HEK293 (cell line): ENCODE data around the gene POC5.

Source experiments
- EGR2 ChIP-seq: fragments of 450-650 bp; formaldehyde crosslinking; IDR thresholded peaks from 2 replicates; pipeline ENCODE4 v1.5.1; 2016; ENCODE audit warnings: low read depth, missing biosample characterization, missing genetic modification characterization
- KLF9 ChIP-seq: fragments of 450-650 bp; formaldehyde crosslinking; IDR thresholded peaks from 2 replicates; pipeline ENCODE4 v1.5.1; 2016; ENCODE audit warnings: missing biosample characterization, missing genetic modification characterization, low read depth
- MEIS1 ChIP-seq: sonication (generic); formaldehyde crosslinking; IDR thresholded peaks from 2 replicates; pipeline ENCODE4 v1.8.1; 2022; ENCODE audit warnings: missing genetic modification reagents, mild to moderate bottlenecking, borderline replicate concordance
- PRDM2 ChIP-seq: fragments of 450-650 bp; formaldehyde crosslinking; IDR thresholded peaks from 2 replicates; pipeline ENCODE4 v1.5.1; 2016; ENCODE audit warnings: missing biosample characterization, missing genetic modification characterization, borderline replicate concordance
- REST ChIP-seq: fragments of 450-650 bp; formaldehyde crosslinking; IDR thresholded peaks from 2 replicates; pipeline ENCODE4 v1.5.1; 2016; ENCODE audit warnings: missing biosample characterization, missing genetic modification characterization
- SCRT2 ChIP-seq: fragments of 450-650 bp; formaldehyde crosslinking; IDR thresholded peaks from 2 replicates; pipeline ENCODE4 v1.5.1; 2016; ENCODE audit warnings: missing biosample characterization, missing genetic modification characterization
- YY1 ChIP-seq: fragments of 450-650 bp; formaldehyde crosslinking; IDR thresholded peaks from 2 replicates; pipeline ENCODE4 v1.5.1; 2018; ENCODE audit warnings: missing biosample characterization, missing genetic modification characterization
- ZBTB1 ChIP-seq: fragments of 450-650 bp; formaldehyde crosslinking; IDR thresholded peaks from 2 replicates; pipeline ENCODE4 v1.5.1; 2016; ENCODE audit warnings: missing biosample characterization, missing genetic modification characterization
- ZBTB17 ChIP-seq: fragments of 450-650 bp; formaldehyde crosslinking; IDR thresholded peaks from 2 replicates; pipeline ENCODE4 v1.5.1; 2016; ENCODE audit warnings: missing biosample characterization, missing genetic modification characterization
- ZBTB26 ChIP-seq: fragments of 450-650 bp; formaldehyde crosslinking; optimal IDR thresholded peaks from 2 replicates; pipeline ENCODE3; 2016; ENCODE audit warnings: missing biosample characterization, mild to moderate bottlenecking, missing genetic modification characterization
- ZNF121 ChIP-seq: fragments of 450-650 bp; formaldehyde crosslinking; IDR thresholded peaks from 2 replicates; pipeline ENCODE4 v1.5.1; 2016; ENCODE audit warnings: missing biosample characterization, missing genetic modification characterization
- ZNF132 ChIP-seq: fragments of 450-650 bp; formaldehyde crosslinking; IDR thresholded peaks from 2 replicates; pipeline ENCODE4 v1.5.1; 2017; ENCODE audit warnings: missing biosample characterization, missing genetic modification characterization, borderline replicate concordance
- ZNF133 ChIP-seq: fragments of 450-650 bp; formaldehyde crosslinking; IDR thresholded peaks from 2 replicates; pipeline ENCODE4 v1.5.1; 2016; ENCODE audit warnings: missing biosample characterization, missing genetic modification characterization
- ZNF175 ChIP-seq: fragments of 450-650 bp; formaldehyde crosslinking; IDR thresholded peaks from 2 replicates; pipeline ENCODE4 v1.5.1; 2016; ENCODE audit warnings: missing biosample characterization, missing genetic modification characterization
- ZNF24 ChIP-seq: fragments of 450-650 bp; formaldehyde crosslinking; IDR thresholded peaks from 2 replicates; pipeline ENCODE4 v1.5.1; 2016; ENCODE audit warnings: missing biosample characterization, missing genetic modification characterization
- ZNF26 ChIP-seq: fragments of 450-650 bp; formaldehyde crosslinking; IDR thresholded peaks from 2 replicates; pipeline ENCODE4 v1.5.1; 2016; ENCODE audit warnings: missing biosample characterization, missing genetic modification characterization
- ZNF280D ChIP-seq: fragments of 450-650 bp; formaldehyde crosslinking; IDR thresholded peaks from 2 replicates; pipeline ENCODE4 v1.5.1; 2016; ENCODE audit warnings: missing biosample characterization, missing genetic modification characterization
- ZNF426 ChIP-seq: fragments of 450-650 bp; formaldehyde crosslinking; IDR thresholded peaks from 2 replicates; pipeline ENCODE4 v1.5.1; 2017; ENCODE audit warnings: missing biosample characterization, missing genetic modification characterization, mild to moderate bottlenecking, inconsistent platforms, moderate library complexity
- ZNF488 ChIP-seq: fragments of 450-650 bp; formaldehyde crosslinking; IDR thresholded peaks from 2 replicates; pipeline ENCODE4 v1.5.1; 2016; ENCODE audit warnings: missing biosample characterization, missing genetic modification characterization
- ZNF521 ChIP-seq: fragments of 450-650 bp; formaldehyde crosslinking; IDR thresholded peaks from 2 replicates; pipeline ENCODE4 v1.5.1; 2017; ENCODE audit warnings: missing biosample characterization, mild to moderate bottlenecking, missing genetic modification characterization
- ZNF585B ChIP-seq: fragments of 450-650 bp; formaldehyde crosslinking; IDR thresholded peaks from 2 replicates; pipeline ENCODE4 v1.5.1; 2016; ENCODE audit warnings: missing biosample characterization, missing genetic modification characterization
- ZNF677 ChIP-seq: fragments of 450-650 bp; IDR thresholded peaks from 2 replicates; pipeline ENCODE4 v1.5.0; 2018; ENCODE audit warnings: missing biosample characterization, mild to moderate bottlenecking, missing genetic modification characterization, moderate library complexity
- ZXDB ChIP-seq: fragments of 450-650 bp; formaldehyde crosslinking; IDR thresholded peaks from 2 replicates; pipeline ENCODE4 v1.5.1; 2016; ENCODE audit warnings: missing biosample characterization, missing genetic modification characterization

POC5 gene

GRCh38 chr5:75717082-75717922 lies at the start of gene POC5 (continued):
- TF ChIP-seq REST (tag by site-specific recombination), result no peak
- no peak for TF ChIP-seq ZNF121 (tag by site-specific recombination)
- TF ChIP-seq ZNF521 (tag by site-specific recombination), result no peak
- TF ChIP-seq YY1 (tag by site-specific recombination), result no peak
- no peak for TF ChIP-seq ZNF677 (tag by site-specific recombination)
- TF ChIP-seq ZNF132, result no peak
- TF ChIP-seq ZNF24 (tag by site-specific recombination), result peak; percentile 76; the same call in 1 of the 2 replicates
- TF ChIP-seq ZNF585B, result no peak
- peak; percentile 95 for TF ChIP-seq SCRT2
- TF ChIP-seq ZXDB (tag by site-specific recombination), result peak; percentile 91
- no peak for TF ChIP-seq ZNF175 (tag by site-specific recombination)
- TF ChIP-seq EGR2 (tag by site-specific recombination), result no peak
- TF ChIP-seq ZBTB17 (tag by site-specific recombination), result peak; percentile 88
- TF ChIP-seq ZNF426 (tag by site-specific recombination), result no peak
- no peak for TF ChIP-seq ZNF133 (tag by site-specific recombination)
- TF ChIP-seq ZNF488 (tag by site-specific recombination), result no peak
- TF ChIP-seq ZNF280D (tag by site-specific recombination), result no peak
- peak; percentile 91 for TF ChIP-seq KLF9 (tag by site-specific recombination)
- TF ChIP-seq PRDM2 (tag by site-specific recombination), result no peak
- TF ChIP-seq ZBTB26 (tag by site-specific recombination), result peak; percentile 40
- TF ChIP-seq ZNF26, result no peak
- no peak for TF ChIP-seq ZBTB1
- TF ChIP-seq MEIS1, result no peak
